HG02870 (cell line): ENCODE data around the gene TM9SF3.
"Not testable (repeated sequence)": the region's sequence is repeated elsewhere in the genome, so short reads cannot be mapped to it uniquely, and the experiment has no call there.

Experiments
- ATAC-seq: cut with Tn5 transposase; IDR thresholded peaks from one replicate; pipeline ENCODE4 v1.9.1; 2021; ENCODE audit warnings: mild to moderate bottlenecking, moderate library complexity; ENCODE audit not compliant: unreplicated experiment

The TM9SF3 gene

GRCh38 chr10:96600337-96600736 is 13.5 kb upstream of the TM9SF3 start:
- ATAC-seq, result no peak

GRCh38 chr10:96598846-96599245 is 12.0 kb upstream of the TM9SF3 start:
- no peak for ATAC-seq

GRCh38 chr10:96596422-96597407 is 9.9 kb upstream of the TM9SF3 start:
- no peak for ATAC-seq

- ATAC-seq, result no peak
These were observed 8.9 kb upstream of the TM9SF3 start for GRCh38 chr10:96595741-96596140.

DNA sequence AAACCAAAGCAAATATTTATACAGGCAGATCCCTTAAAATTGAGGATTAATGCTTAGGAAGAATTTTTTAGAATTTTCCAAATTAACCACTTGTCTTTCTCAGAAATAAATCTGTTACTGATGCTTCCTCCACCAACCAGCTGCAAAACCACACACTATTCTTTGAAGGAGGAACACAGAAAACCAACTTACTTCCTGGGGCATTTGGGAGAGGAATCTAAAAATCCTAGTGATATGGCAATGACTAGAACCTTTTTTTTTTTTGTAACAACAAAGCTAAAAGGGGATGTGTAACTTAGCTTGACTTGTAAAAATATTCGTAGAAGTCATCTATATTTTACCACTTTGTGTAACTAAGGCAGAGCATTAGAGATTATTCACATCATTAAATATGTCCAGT is 5.1 kb upstream of the TM9SF3 start:
- no peak for ATAC-seq

GRCh38 chr10:96588616-96589419 is 2.0 kb upstream of the TM9SF3 start:
- ATAC-seq, result peak; percentile 53

DNA sequence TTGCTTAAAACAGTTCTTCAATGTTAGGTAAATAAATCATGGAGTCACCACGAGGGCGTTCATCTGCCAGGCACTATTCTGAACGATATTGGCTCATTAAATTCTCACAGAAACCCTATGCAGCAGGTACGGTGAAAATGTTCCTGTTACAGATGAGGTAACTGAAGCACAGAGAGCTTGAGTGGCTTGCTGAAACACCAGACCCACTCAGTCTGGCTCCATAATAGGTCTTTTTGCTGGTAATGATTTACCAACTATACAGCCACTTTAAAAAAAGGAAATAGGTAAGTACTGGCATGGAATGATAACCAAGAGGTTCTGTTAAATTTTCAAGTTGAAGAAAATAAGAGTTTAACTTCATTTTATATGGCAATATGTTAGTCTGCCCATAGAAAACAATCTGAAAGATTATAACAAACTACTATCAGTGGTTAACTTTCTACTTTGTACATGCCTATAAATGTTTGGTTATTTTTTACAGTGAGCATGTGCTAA is 1.3 kb upstream of the TM9SF3 start:
- ATAC-seq, result no peak

GRCh38 chr10:96587264-96588059 is 650 bp upstream of the TM9SF3 start:
- peak; percentile 9 for ATAC-seq

DNA sequence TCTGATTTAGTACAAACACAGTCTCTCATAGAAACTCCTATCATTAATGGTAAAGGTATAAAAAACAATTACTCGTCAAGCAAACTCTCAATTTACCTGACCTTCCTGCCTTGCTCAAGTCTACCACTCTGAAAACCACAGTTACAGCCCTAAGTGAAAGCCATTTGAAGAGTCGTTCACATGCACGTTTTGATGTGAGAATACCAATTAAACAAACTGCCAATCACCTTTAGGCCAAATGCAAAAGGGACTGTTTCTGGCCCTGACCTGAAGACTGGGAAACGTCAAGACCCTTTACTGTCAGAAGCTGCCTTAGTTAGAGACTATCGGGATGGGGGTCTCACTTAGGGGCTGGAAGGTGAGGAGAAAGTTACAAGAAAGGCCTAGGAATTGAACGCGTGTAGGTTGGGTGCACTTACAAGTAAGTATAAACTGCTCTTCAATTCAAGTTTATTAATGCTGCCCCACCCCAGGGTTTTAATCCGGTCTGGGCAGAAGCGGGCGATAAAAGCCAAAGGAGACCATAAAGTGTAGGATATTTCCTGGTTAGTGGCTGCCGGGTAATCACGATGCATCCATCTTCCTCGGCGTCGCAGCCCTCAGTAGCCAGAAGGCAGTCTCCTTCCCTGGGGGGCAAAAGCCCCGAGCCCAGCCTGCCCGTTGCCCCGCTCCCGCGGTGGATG is 935 bp downstream of the TM9SF3 start:
- no peak for ATAC-seq

DNA sequence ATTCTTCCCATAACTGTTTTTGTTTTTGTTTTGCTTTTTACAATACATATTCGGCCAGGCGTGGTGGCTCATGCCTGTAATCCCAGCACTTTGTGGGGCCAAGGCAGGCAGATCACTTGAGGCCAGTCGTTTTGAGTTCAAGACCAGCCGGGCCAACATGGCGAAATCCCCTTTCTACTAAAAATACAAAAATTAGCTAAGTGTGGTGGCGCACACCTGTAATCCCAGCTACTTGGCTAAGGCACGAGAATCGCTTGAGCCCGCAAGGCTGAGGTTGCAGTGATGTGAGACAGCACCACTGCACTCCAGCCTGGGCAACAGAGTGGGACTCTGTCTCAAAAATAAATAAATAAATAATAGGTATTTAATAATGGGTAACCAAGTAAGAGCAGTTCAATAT is 2.3 kb downstream of the TM9SF3 start:
- no peak for ATAC-seq

DNA sequence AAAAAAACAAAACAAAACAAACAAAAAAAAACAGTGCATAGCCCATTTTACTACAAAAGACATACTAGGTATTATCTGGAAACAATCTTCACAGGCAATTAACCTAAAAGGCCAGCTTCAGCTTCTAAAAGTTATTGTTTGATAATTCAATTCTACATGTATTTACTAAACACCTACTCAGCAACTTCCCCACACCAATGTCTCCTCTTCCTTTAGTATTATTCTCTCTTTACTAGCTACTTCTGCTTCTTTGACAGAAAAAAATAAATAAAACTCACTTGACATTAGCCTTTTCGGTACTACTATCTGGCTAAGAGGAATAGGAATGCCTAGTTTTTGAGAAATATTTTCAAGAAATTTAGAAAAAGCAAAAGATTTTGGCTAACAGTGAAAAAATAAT is 2.8 kb downstream of the TM9SF3 start:
- no peak for ATAC-seq

GRCh38 chr10:96579133-96579532 is 7.7 kb downstream of the TM9SF3 start:
- ATAC-seq, result no peak

- no peak for ATAC-seq
These were observed 8.2 kb downstream of the TM9SF3 start for GRCh38 chr10:96578633-96579032.

GRCh38 chr10:96578022-96578421 is 8.8 kb downstream of the TM9SF3 start:
- no peak for ATAC-seq

DNA sequence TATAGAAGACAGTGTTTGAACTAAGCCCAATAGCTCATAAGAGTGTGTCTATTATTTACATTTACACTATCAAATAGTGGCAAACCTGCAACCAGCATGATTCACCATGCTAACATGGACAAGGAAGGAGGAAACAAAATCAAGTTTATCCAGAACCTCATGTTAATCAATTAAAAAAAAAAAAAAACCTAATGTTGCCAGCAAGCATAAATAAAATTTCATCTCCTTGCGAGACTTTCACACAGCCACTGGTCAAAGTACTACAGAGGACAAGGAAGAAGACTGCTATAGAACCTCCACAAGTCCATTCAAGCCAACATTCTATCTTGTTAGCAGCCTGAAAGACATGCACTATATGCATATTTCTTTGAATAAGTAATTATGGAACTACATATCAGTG is 9.7 kb downstream of the TM9SF3 start:
- ATAC-seq, result no peak

DNA sequence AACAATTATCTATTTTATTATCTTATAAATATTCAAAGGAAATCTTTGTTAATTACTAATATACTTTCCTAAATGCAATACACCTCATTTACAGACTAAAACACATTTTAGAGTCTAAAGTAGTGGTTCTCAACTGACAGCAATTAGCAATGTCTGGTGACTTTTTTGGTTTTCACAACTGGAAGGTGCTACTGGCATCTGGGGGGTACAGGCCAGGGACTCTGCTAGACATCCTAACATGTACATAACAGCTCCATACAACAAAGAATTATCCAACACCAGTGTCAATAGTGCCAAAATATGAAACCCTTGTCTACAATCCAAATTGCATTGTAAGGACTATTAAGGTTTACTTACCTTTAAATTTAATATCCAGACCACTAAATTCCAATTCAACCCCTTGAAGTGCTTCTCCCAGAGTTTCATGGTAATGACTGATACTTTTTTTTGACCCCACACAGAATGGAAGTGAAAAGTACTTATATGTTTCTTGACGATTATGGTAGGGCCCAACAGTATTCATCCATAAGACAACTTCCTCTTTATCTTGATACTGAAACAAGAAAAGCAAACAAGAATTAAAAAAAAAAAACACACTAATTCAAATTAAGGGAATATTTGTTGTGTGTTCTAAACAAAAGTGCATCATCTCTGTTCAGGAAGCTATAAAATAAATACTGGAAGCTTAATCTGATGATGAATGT is 10.4 kb downstream of the TM9SF3 start:
- ATAC-seq, result no peak

DNA sequence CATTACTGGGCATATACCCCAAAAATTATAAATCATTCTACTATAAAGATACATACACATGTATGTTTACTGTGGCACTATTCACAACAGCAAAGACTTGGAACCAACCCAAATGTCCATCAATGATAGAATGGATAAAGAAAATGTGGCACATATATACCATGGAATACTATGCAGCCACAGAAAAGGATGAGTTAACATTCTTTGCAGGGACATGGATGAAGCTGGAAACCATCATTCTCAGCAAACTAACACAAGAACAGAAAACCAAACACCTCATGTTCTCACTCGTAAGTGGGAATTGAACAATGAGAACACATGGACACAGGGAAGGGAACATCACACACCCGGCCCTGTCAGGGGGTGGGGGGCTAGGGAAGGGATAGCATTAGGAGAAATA is 12.2 kb downstream of the TM9SF3 start:
- not testable (repeated sequence) for ATAC-seq

- ATAC-seq, result no peak
These were observed 13.8 kb downstream of the TM9SF3 start for GRCh38 chr10:96573036-96573435.
